ENCODE data around the gene ATF7IP2. TPM values are rescaled to one million over a fixed set of nuclear protein-coding genes. Genes with fewer than 3 reads are reported as not detected.

The ATF7IP2 gene
- total RNA-seq, 6 donors from 2014 or later: 4.2 to 13.6 (median 10.2) TPM

- ATAC-seq (ENCODE audit: low FRiP score in 2 of 2) (no peak), DNase-seq (no peak)
- Histone ChIP-seq H3K27me3 (no peaks in the 10 kb centered on the region), H3K4me1 (no peaks in the 10 kb centered on the region), H3K4me3 (no peak overlapping the region), H3K36me3 (peaks cover 0 to 31% (median 3%) of the 10 kb centered on the region in 4 donors), H3K27ac (no peak overlapping the region), H3K9me3 (peaks cover 0 to 14% (median 10%) of the 10 kb centered on the region in 4 donors)
- WGBS, 2 donors: 73 to 93% methylated on average over 5 of the region's 5 CpGs
- TF ChIP-seq POLR2AphosphoS5 (IDR thresholded peaks at IDR 0.05) (no peak), POLR2A (IDR thresholded peaks at IDR 0.05) (no peak), CTCF (IDR thresholded peaks at IDR 0.05) (no peak), EP300 (IDR thresholded peaks at IDR 0.05) (no peak)
These were observed 108.6 kb downstream of the ATF7IP2 start for GRCh38 chr16:10494343-10495030.

- Histone ChIP-seq H3K36me3 (peaks cover 0 to 31% (median 3%) of the 10 kb centered on the region in 4 donors), H3K4me3 (no peak overlapping the region), H3K27ac (no peak overlapping the region), H3K27me3 (no peaks in the 10 kb centered on the region), H3K9me3 (peaks cover 0 to 14% (median 10%) of the 10 kb centered on the region in 4 donors), H3K4me1 (no peaks in the 10 kb centered on the region)
- DNase-seq: no peak
- 96% methylated on average over 6 of the region's 6 CpGs for WGBS, 2 donors
- TF ChIP-seq CTCF (IDR thresholded peaks at IDR 0.05): no peak
- TF ChIP-seq POLR2A (IDR thresholded peaks at IDR 0.05): no peak
- no peak for TF ChIP-seq EP300 (IDR thresholded peaks at IDR 0.05)
- no peak for TF ChIP-seq POLR2AphosphoS5 (IDR thresholded peaks at IDR 0.05)
- no peak for ATAC-seq (ENCODE audit: low FRiP score in 2 of 2)
These were observed 109.1 kb downstream of the ATF7IP2 start for GRCh38 chr16:10495031-10495345.

DNA sequence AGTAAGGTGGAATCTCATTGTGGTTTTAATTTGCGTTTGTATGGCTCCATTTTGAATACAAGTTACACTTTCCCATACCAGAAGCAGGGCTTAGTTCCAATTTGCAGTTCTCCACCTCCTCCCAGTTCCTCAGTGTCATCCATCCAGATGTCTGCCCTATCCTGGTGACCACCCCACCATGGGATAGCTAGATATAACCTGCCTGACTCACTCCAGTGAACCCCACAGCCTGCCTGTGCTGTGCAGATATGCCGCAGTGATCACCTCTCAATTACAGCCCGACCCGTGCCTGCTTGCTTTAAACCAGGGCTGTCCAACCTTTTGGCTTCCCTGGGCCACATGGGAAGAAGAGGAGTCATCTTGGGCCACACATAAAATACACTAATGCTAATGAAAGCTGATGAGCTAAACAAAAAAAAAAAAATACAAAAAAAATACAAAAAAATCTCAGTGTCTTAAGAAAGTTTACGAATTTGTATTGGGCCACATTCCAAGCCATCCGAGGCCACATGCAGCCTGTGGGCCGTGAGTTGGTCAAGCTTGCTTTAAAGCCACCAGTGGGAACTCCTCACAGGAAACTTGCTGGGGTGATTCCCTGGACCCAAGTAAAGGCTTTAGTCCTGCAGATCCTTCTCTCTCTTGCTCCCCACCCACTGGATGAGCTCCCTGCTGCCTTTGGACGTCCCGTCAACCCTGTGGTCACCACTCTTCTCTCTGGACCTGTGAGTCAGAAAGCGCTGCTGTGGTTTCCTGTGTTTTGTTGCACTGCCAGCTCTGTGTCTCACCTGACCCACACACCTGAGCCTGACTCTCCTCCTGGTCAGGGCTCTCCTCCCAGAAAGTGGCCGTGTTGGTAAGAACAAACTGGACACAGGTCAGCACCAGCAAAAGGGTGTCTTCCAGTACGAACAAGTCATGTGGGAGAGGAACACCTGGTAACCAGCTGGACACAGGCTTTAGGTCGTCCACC is 111.6 kb downstream of the ATF7IP2 start:
- Histone ChIP-seq H3K27me3 (no peaks in the 10 kb centered on the region), H3K36me3 (peaks cover 0 to 41% (median 5%) of the 10 kb centered on the region in 4 donors), H3K4me3 (no peak overlapping the region), H3K27ac (no peak overlapping the region), H3K4me1 (no peaks in the 10 kb centered on the region), H3K9me3 (peaks cover 0 to 14% (median 10%) of the 10 kb centered on the region in 4 donors)
- no peak for TF ChIP-seq POLR2AphosphoS5 (IDR thresholded peaks at IDR 0.05)
- TF ChIP-seq EP300 (IDR thresholded peaks at IDR 0.05): no peak
- no peak for TF ChIP-seq CTCF (IDR thresholded peaks at IDR 0.05)
- TF ChIP-seq POLR2A (IDR thresholded peaks at IDR 0.05): no peak
- WGBS, 2 donors: 89 to 94% methylated on average over 13 of the region's 13 CpGs
- no peak for ATAC-seq (ENCODE audit: low FRiP score in 2 of 2)
- DNase-seq: no peak

DNA sequence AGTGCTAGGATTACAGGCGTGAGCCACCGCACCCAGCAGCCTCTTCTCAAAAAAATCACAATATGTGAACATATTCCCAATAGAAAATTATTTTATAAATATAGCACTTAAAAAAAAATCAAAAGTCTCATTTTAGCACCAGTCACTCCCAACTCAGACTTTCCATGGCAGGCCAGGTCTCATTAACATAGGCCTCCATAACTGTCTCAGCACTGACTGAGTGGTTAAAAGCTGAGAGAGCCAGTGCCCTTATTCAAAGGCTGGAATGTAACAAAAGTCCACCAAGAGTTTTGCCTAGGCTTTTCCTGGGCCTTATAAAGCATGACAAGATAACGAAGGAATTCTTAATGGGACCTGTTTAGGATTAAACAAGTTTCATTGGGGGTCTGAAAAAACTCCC is 114.7 kb downstream of the ATF7IP2 start:
- no peak for ATAC-seq (ENCODE audit: low FRiP score in 2 of 2)
- peaks cover 0 to 2% (median under 1%) of the 10 kb centered on the region in 4 donors for H3K9me3 ChIP-seq
- H3K27ac ChIP-seq: no peak overlapping the region
- H3K27me3 ChIP-seq: no peaks in the 10 kb centered on the region
- no peak for DNase-seq
- H3K4me1 ChIP-seq: no peaks in the 10 kb centered on the region
- TF ChIP-seq POLR2A (IDR thresholded peaks at IDR 0.05) (no peak), CTCF (IDR thresholded peaks at IDR 0.05) (no peak), EP300 (IDR thresholded peaks at IDR 0.05) (no peak), POLR2AphosphoS5 (IDR thresholded peaks at IDR 0.05) (no peak)
- peaks cover 0 to 33% (median 7%) of the 10 kb centered on the region in 4 donors for H3K36me3 ChIP-seq
- 99 to 100% methylated on average over 3 of the region's 3 CpGs for WGBS, 2 donors
- no peak overlapping the region for H3K4me3 ChIP-seq
